Activated naive CD4-positive, alpha-beta T cell treated with anti-CD3 and anti-CD28 coated beads, Interleukin-2, amount 50 U/mL, for 24 hours (primary cell): ENCODE measurements around the gene DHX34.
"Not testable (repeated sequence)": the region's sequence is repeated elsewhere in the genome, so short reads cannot be mapped to it uniquely, and the experiment has no call there.

Experiments used
- H3K27ac Mint-ChIP-seq: one replicate; pipeline ENCODE4 v1.8.0; 2021; ENCODE audit warnings: mild to moderate bottlenecking, mixed read lengths
- H3K27me3 Mint-ChIP-seq: one replicate; pipeline ENCODE4 v1.8.0; 2021; ENCODE audit warnings: mixed read lengths
- H3K36me3 Mint-ChIP-seq: one replicate; pipeline ENCODE4 v1.8.0; 2021; ENCODE audit warnings: mixed read lengths
- H3K4me1 Mint-ChIP-seq: one replicate; pipeline ENCODE4 v1.8.0; 2021; ENCODE audit warnings: mixed read lengths
- H3K4me3 Mint-ChIP-seq: one replicate; pipeline ENCODE4 v1.8.0; 2021; ENCODE audit warnings: mild to moderate bottlenecking, mixed read lengths
- H3K9me3 Mint-ChIP-seq: one replicate; pipeline ENCODE4 v1.8.0; 2021; ENCODE audit warnings: mixed read lengths

Gene DHX34

DNA sequence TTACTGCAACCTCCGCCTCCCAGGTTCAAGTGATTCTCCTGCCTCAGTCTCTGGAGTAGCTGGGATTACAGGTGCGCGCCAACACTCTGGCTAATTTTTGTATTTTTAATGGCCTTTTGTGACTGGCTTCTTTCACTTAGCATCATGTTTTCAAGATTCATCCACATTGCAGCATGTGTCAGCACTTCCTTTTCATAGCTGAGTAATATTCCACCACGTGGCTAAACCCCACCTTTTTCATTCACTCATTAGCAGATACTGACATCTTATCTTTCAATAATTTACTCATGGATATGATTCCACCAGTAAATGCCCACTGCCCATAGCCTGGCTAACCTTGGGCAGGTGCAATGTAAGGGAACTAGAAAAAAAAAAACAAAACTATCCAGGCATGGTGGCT lies 32.6 kb upstream of the DHX34 start:
- H3K4me1 Mint-ChIP-seq: peaks cover 6% of the 10 kb centered on the region
- H3K9me3 Mint-ChIP-seq: no peaks in the 10 kb centered on the region
- H3K4me3 Mint-ChIP-seq: no peak overlapping the region
- H3K36me3 Mint-ChIP-seq: no peaks in the 10 kb centered on the region
- no peak overlapping the region for H3K27ac Mint-ChIP-seq
- H3K27me3 Mint-ChIP-seq: peaks cover 16% of the 10 kb centered on the region

DNA sequence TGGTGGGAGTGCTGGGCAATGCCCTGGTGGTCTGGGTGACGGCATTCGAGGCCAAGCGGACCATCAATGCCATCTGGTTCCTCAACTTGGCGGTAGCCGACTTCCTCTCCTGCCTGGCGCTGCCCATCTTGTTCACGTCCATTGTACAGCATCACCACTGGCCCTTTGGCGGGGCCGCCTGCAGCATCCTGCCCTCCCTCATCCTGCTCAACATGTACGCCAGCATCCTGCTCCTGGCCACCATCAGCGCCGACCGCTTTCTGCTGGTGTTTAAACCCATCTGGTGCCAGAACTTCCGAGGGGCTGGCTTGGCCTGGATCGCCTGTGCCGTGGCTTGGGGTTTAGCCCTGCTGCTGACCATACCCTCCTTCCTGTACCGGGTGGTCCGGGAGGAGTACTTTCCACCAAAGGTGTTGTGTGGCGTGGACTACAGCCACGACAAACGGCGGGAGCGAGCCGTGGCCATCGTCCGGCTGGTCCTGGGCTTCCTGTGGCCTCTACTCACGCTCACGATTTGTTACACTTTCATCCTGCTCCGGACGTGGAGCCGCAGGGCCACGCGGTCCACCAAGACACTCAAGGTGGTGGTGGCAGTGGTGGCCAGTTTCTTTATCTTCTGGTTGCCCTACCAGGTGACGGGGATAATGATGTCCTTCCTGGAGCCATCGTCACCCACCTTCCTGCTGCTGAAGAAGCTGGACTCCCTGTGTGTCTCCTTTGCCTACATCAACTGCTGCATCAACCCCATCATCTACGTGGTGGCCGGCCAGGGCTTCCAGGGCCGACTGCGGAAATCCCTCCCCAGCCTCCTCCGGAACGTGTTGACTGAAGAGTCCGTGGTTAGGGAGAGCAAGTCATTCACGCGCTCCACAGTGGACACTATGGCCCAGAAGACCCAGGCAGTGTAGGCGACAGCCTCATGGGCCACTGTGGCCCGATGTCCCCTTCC lies 28.9 kb upstream of the DHX34 start:
- Mint-ChIP-seq H3K4me3 (no peak overlapping the region), H3K4me1 (peaks cover 4% of the 10 kb centered on the region), H3K27me3 (peaks cover 25% of the 10 kb centered on the region), H3K36me3 (no peaks in the 10 kb centered on the region), H3K27ac (peak overlapping the region; percentile 17), H3K9me3 (no peaks in the 10 kb centered on the region)

DNA sequence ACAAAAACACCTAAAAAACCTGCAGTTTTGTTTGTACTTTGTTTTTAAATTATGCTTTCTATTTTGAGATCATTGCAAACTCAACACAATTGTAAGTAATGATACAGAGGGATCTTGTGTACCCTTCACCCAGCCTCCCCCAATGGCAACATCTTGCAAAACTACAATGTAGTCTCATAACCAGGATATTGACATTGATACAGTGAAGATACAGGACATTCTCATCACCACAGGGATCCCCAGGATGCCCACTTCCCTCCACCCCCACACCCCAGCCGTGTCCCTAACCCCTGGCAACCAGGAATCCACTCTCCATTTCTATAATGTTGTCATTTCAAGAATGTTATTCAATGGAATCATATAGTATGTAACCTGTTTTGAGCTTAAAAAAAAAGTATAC lies 27.5 kb upstream of the DHX34 start:
- H3K27me3 Mint-ChIP-seq: peaks cover 17% of the 10 kb centered on the region
- H3K36me3 Mint-ChIP-seq: no peaks in the 10 kb centered on the region
- H3K9me3 Mint-ChIP-seq: no peaks in the 10 kb centered on the region
- H3K27ac Mint-ChIP-seq: no peak overlapping the region
- H3K4me3 Mint-ChIP-seq: no peak overlapping the region
- H3K4me1 Mint-ChIP-seq: no peaks in the 10 kb centered on the region

DNA sequence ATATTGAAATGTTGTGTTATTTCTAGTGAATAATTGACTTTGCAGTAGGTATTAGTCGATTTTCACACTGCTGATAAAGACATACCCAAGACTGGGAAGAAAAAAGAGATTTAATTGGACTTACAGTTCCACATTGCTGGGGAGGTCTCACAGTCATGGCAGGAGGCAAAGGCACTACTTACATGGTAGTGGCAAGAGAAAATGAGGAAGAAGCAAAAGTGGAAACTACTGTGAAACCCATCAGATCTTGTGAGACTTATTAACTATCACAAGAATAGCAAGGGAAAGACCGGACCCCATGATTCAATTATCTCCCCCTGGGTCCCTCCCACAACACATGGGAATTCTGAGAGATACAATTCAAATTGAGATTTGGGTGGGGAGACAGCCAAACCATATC lies 27.1 kb upstream of the DHX34 start:
- no peaks in the 10 kb centered on the region for H3K36me3 Mint-ChIP-seq
- peaks cover 17% of the 10 kb centered on the region for H3K27me3 Mint-ChIP-seq
- H3K4me3 Mint-ChIP-seq: no peak overlapping the region
- H3K9me3 Mint-ChIP-seq: no peaks in the 10 kb centered on the region
- no peaks in the 10 kb centered on the region for H3K4me1 Mint-ChIP-seq
- no peak overlapping the region for H3K27ac Mint-ChIP-seq

DNA sequence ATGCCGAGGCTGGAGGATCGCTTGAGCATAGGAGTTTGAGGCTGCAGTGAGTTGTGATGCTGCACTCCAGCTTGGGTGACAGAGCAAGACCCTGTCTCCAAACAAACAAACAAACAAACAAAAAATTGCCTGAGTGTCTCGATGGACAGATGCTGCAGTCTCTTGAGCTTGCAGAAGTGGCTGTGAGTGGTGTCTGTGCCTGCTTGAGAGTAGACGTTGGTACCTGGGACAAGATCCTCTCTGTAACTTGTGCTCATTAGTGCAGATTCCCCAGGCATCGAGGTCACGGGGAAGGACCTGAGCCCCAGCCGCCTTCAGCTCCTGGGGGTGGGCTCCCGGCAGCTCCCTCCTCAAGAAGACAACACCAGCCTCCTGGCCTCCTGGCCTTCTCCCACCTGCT lies 25.7 kb upstream of the DHX34 start:
- H3K27me3 Mint-ChIP-seq: peaks cover 17% of the 10 kb centered on the region
- no peak overlapping the region for H3K4me3 Mint-ChIP-seq
- no peaks in the 10 kb centered on the region for H3K9me3 Mint-ChIP-seq
- H3K36me3 Mint-ChIP-seq: no peaks in the 10 kb centered on the region
- H3K4me1 Mint-ChIP-seq: no peaks in the 10 kb centered on the region
- no peak overlapping the region for H3K27ac Mint-ChIP-seq

DNA sequence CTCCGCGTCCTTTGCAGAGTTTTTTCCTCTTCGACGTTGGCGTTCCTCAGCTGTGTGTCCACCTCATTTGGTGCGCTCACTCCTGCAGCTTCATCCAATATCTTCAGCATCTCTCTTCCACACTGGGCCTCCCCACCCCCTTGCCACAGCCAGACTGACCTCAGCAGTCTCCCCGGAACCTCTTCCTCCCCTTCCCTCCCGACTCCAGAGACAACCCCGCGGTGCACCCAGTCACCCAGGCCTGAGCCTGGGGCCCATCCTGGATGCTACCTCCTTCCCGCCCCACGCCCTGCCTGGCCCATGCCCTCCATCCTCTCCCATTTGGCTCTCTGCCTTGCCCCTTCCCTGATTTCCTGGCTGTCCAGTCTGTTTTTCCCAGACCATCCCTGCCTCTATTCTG lies 25.2 kb upstream of the DHX34 start:
- Mint-ChIP-seq H3K4me1 (no peaks in the 10 kb centered on the region), H3K27ac (no peak overlapping the region), H3K4me3 (no peak overlapping the region), H3K27me3 (peaks cover 17% of the 10 kb centered on the region), H3K9me3 (no peaks in the 10 kb centered on the region), H3K36me3 (no peaks in the 10 kb centered on the region)

DNA sequence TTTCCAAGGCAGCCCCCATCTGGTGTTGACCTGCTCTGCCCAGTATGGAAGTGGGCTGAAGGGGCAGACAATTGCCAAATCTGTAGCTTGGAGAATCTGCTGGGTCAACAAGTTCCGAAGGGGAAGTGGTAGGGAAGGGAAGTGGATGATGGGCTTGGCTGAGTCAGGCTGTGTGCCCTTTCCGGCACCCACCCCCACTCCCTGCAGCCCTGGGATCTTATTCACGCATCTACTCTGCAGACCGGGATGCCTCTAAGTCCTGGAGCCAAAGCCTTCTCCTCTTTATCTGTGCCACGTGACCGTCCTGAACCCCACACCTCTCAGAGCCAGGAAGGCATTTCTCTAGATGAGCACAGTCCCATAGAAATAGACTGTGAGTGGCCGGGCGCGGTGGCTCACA lies 24.6 kb upstream of the DHX34 start:
- H3K36me3 Mint-ChIP-seq: no peaks in the 10 kb centered on the region
- H3K27me3 Mint-ChIP-seq: peaks cover 17% of the 10 kb centered on the region
- no peak overlapping the region for H3K27ac Mint-ChIP-seq
- no peak overlapping the region for H3K4me3 Mint-ChIP-seq
- no peaks in the 10 kb centered on the region for H3K4me1 Mint-ChIP-seq
- no peaks in the 10 kb centered on the region for H3K9me3 Mint-ChIP-seq

DNA sequence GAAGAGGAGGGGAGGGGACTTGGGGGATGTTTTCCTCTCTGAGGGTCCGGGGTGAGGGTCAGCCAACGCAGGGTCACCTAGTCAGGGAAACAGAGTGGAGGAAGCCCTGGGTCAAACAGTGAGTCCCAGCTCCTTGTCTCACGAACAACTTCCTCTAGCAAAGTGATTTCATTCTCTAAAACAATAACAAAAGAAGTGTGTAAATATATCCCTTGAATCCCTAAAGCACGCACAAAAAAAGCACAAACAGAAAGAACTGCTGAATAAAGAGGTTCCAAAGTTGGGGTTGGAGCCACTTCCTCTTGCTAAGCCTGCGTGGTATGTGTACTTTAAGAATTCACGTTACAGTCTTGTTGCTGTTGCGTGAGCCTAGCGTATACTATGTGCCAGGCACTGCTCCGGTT lies 18.6 kb upstream of the DHX34 start:
- Mint-ChIP-seq H3K4me1 (no peaks in the 10 kb centered on the region), H3K9me3 (no peaks in the 10 kb centered on the region), H3K27ac (no peak overlapping the region), H3K27me3 (peaks cover 1% of the 10 kb centered on the region), H3K36me3 (no peaks in the 10 kb centered on the region), H3K4me3 (no peak overlapping the region)

DNA sequence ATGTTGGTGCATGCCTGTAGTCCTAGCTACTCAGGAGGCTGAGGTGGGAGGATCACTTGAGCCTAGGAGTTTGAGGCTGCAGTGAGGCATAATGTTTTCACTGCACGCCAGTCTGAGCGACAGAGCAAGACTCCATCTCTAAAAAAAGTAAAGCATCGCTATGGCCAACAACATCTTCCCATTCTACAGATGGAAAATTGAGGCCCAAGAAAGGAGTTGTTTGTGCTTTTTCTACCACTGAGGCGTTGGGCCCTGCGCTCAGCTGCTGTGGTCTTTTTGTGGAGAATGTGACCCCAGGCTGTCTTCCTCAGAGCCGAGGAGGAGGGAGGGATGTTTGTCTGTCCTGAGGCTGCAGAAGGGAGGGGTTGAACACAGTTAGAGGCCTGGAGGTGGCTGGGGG lies 17.6 kb upstream of the DHX34 start:
- Mint-ChIP-seq H3K4me3 (no peak overlapping the region), H3K9me3 (no peaks in the 10 kb centered on the region), H3K27me3 (peaks cover 1% of the 10 kb centered on the region), H3K36me3 (no peaks in the 10 kb centered on the region), H3K27ac (no peak overlapping the region), H3K4me1 (peaks cover 3% of the 10 kb centered on the region)

DNA sequence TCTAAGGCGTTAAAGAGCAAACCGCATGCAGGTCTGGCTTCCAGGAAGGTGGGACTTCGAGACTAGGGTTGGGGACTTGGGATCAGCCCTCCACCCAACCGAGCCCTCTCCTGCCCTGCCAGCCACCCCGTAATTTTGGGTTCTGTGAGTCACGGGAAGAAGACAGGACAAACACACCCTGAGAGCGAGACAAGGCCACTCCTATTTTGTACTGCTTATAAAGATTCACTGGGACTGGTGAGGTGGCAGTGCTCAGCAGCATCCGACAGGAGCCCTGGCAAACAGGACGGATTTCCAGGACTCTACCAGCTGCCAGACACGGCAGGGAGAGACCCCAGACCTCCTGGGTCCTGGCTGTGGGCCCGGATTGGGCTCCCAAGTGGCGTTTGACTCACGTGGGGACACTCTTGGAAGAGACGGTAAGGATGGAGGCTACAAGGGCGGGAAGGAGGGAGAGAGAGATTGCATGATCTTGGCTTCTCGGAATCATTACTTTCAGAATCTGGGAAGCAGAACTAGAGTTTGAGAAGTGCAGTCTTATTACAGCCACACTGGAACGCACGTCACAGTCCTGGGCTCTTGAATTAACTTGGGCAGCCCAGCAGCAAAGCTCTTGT lies 17.1 kb upstream of the DHX34 start, which contains the start of gene C5AR2:
C5AR2 (plus strand) TSS at position 245 of the 617 bp plus-strand sequence. CDS start 8,625 bp downstream, outside the sequence.
- H3K36me3 Mint-ChIP-seq: no peaks in the 10 kb centered on the region
- peak within 1 kb of the TSS; percentile 10 for H3K27ac Mint-ChIP-seq
- H3K9me3 Mint-ChIP-seq: no peaks in the 10 kb centered on the region
- H3K4me1 Mint-ChIP-seq: peaks cover 8% of the 10 kb centered on the region
- peaks cover 1% of the 10 kb centered on the region for H3K27me3 Mint-ChIP-seq
- H3K4me3 Mint-ChIP-seq: no peak within 1 kb of the TSS

DNA sequence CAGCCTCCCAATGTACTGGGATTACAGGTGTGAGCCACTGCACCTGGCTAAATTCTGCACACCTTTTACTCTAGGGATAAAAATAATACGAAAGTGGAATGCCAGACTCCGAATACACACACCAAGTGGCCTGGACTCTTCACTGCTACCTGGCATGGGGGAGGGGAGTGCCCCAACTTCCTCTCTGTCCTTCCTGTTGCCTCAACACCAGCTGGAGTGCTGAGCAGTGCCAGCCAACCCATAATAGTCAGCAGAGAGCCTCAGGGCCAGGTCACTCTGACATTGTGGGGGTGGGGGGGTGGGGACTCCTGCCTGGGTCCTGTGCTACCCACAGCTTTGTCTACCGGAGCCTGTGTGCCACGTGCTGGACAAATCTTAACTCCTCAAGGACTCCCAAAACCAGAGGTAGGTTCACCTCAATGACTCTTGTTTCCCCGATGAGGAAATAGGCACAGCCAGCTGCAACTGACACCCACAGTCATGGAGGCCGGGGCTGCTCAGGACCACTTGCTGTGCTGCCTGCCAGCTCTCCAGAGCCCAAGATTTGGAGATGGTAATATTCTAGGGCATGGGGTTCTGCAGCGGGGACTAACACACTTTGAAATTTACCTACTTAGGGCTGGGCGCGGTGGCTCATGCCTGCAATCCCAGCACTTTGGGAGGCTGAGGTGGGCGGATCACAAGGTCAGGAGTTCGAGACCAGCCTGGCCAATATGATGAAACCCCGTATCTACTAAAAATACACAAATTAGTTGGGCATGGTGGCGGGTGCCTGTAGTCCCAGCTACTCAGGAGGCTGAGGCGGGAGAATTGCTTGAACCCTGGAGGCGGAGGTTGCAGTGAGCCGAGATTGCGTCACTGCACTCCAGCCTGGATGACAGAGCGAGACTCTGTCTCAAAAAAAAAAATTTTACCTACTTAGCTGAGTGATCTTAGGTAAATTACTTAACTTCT lies 12.1 kb upstream of the DHX34 start:
- not testable (repeated sequence) for H3K9me3 Mint-ChIP-seq, H3K27ac Mint-ChIP-seq, H3K36me3 Mint-ChIP-seq, H3K4me1 Mint-ChIP-seq, H3K27me3 Mint-ChIP-seq, H3K4me3 Mint-ChIP-seq

DNA sequence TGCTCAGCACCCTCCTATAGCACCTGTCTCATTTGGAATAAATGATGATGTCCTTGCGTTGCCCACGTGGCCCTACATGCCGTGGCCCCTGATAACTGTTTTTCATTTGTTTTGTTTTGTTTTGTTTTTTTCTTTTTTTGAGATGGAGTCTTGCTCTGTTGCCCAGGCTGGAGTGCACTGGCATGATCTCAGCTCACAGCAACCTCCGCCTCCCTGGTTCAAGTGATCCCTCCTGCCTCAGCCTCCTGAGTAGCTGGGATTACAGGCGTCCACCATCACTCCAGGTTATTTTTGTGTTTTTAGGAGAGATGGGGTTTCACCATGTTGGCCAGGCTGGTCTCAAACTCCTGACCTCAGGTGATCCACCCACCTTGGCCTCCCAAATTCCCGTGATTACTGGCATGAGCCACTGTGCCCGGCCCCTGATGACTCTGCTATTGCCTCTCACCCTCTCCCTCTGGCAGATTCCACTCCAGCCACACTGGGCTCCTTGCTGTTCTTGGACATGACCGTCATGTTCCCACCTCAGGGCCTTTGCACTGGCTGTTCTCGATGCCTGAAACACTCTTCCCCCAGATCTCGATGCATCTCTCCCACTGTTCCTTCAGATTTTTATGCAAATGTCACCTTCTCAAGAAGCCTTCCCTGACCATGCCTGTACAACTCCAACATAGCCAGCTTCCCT lies 9.8 kb upstream of the DHX34 start:
- no peaks in the 10 kb centered on the region for H3K9me3 Mint-ChIP-seq
- peak overlapping the region; percentile 81 for H3K27ac Mint-ChIP-seq
- H3K4me1 Mint-ChIP-seq: peaks cover 9% of the 10 kb centered on the region
- H3K4me3 Mint-ChIP-seq: no peak overlapping the region
- peaks cover 3% of the 10 kb centered on the region for H3K36me3 Mint-ChIP-seq
- no peaks in the 10 kb centered on the region for H3K27me3 Mint-ChIP-seq

DNA sequence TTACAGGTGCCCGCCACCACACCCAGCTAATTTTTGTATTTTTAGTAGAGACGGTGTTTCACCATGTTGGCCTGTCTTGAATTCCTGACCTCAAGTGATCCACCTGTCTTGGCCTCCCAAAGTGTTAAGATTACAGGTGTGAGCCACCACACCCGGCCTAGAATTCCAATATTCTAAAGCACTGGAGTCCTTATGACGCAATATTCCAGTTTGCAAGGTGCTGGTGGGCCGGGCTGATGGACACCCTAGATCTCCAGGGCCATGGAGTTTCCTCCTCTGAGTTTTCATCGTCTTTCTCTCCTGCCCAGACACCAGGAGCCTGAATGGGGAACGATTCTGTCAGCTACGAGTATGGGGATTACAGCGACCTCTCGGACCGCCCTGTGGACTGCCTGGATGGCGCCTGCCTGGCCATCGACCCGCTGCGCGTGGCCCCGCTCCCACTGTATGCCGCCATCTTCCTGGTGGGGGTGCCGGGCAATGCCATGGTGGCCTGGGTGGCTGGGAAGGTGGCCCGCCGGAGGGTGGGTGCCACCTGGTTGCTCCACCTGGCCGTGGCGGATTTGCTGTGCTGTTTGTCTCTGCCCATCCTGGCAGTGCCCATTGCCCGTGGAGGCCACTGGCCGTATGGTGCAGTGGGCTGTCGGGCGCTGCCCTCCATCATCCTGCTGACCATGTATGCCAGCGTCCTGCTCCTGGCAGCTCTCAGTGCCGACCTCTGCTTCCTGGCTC lies 8.5 kb upstream of the DHX34 start:
- Mint-ChIP-seq H3K27ac (no peak overlapping the region), H3K4me1 (peaks cover 9% of the 10 kb centered on the region), H3K27me3 (no peaks in the 10 kb centered on the region), H3K9me3 (no peaks in the 10 kb centered on the region), H3K4me3 (no peak overlapping the region), H3K36me3 (peaks cover 3% of the 10 kb centered on the region)

DNA sequence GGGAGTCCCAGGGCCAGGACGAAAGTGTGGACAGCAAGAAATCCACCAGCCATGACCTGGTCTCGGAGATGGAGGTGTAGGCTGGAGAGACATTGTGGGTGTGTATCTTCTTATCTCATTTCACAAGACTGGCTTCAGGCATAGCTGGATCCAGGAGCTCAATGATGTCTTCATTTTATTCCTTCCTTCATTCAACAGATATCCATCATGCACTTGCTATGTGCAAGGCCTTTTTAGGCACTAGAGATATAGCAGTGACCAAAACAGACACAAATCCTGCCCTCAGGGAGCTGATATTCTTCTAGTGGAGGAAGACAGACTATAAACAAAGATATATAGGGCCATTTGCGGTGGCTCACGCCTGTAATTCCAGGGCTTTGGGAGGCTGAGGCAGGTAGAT lies 7.4 kb upstream of the DHX34 start:
- Mint-ChIP-seq H3K4me3 (no peak overlapping the region), H3K4me1 (peaks cover 4% of the 10 kb centered on the region), H3K27ac (no peak overlapping the region), H3K27me3 (no peaks in the 10 kb centered on the region), H3K36me3 (peaks cover 3% of the 10 kb centered on the region), H3K9me3 (no peaks in the 10 kb centered on the region)
